ENCODE measurements around the gene PDZD4.

DNA sequence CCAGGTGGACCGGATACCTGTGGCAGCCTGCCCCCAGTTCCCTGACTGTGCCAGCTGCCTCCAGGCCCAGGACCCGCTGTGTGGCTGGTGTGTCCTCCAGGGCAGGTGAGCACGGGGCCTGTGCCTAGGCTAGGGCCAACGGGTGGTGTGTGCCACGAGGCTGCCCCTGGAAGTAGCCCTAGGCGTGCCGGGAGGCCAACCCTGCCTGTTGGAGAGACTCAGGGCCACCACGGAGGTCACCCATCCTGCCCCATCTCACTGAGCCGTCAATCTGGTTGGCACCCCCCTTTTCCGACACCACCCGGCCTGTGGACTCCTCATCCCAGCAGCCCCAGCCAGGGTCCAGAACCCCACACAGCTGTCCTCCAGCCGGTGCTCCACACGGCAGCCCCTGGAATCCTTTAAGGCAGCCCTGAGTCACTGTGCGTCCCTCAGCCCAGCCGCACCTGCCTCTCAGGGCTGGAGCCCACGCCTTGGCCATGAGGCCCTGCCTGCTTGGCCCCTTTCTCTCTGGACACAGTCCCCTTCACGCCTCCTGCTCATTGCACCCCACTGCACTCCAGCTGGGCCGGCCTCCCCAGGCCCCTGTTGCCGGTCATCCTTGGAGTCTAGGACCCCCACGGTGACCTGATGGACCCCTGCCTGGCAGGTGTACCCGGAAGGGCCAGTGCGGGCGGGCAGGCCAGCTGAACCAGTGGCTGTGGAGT lies 61.0 kb downstream of the PDZD4 start:
- TF ChIP-seq, protein P1, sequence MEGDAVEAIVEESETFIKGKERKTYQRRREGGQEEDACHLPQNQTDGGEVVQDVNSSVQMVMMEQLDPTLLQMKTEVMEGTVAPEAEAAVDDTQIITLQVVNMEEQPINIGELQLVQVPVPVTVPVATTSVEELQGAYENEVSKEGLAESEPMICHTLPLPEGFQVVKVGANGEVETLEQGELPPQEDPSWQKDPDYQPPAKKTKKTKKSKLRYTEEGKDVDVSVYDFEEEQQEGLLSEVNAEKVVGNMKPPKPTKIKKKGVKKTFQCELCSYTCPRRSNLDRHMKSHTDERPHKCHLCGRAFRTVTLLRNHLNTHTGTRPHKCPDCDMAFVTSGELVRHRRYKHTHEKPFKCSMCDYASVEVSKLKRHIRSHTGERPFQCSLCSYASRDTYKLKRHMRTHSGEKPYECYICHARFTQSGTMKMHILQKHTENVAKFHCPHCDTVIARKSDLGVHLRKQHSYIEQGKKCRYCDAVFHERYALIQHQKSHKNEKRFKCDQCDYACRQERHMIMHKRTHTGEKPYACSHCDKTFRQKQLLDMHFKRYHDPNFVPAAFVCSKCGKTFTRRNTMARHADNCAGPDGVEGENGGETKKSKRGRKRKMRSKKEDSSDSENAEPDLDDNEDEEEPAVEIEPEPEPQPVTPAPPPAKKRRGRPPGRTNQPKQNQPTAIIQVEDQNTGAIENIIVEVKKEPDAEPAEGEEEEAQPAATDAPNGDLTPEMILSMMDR (IDR thresholded peaks at IDR 0.05; ENCODE audit: low read length) = no peak
- no peak for TF ChIP-seq EZH2 (IDR thresholded peaks at IDR 0.05; ENCODE audit: borderline replicate concordance, low read length)
